IMR-90 (cell line): ENCODE measurements around the gene DAPL1. TPM values are rescaled to one million over a fixed set of nuclear protein-coding genes. Genes with fewer than 3 reads are reported as not detected.

Experiments
- ATAC-seq: fragments of 200-7000 bp; cut with Tn5 transposase; 2 replicates; pipeline ENCODE4 v1.9.1; 2020; ENCODE audit warnings: low read depth, mild to moderate bottlenecking, moderate library complexity
- BruUV-seq: library from RNA; stranded (reverse); fragments of 400-500 nt; replicated peaks from 2 replicates; lab custom pipeline; 2021; lab: Mats Ljungman, UMichigan
- CTCF ChIA-PET: fragments of 300-600 bp; formaldehyde crosslinking; extraction: SDS; loops from one replicate; lab custom pipeline; 2021; ENCODE audit warnings: antibody characterized with exemption; lab: Yijun Ruan, JAX
- POLR2A ChIA-PET: fragments of 300-600 bp; sonication (Branson Sonifier 250); formaldehyde crosslinking; loops from one replicate; lab custom pipeline; 2022; ENCODE audit warnings: antibody characterized with exemption; ENCODE audit not compliant: unreplicated experiment; lab: Charles Lee
- DNase-seq: peaks from one replicate; pipeline ENCODE4 v3.0.0; 2013
- H2AFZ ChIP-seq: replicated peaks from 2 replicates; pipeline ENCODE3; 2013; ENCODE audit warnings: low read length, mild to moderate bottlenecking; ENCODE audit not compliant: poor library complexity
- H2AK5ac ChIP-seq: 2 replicates; pipeline ENCODE4 v1.6.1; 2013; ENCODE audit warnings: low read depth, low read length, inconsistent platforms
- H2AK9ac ChIP-seq: replicated peaks from 2 replicates; pipeline ENCODE3; 2013; ENCODE audit warnings: mild to moderate bottlenecking, low read depth, low read length, moderate library complexity; ENCODE audit not compliant: poor library complexity
- H2BK120ac ChIP-seq: 2 replicates; pipeline ENCODE4 v1.6.1; 2013; ENCODE audit warnings: low read depth, low read length, inconsistent platforms
- H2BK15ac ChIP-seq: 3 replicates; pipeline ENCODE4 v1.6.1; 2013; ENCODE audit warnings: low read depth, low read length, inconsistent platforms
- H2BK20ac ChIP-seq: 2 replicates; pipeline ENCODE4 v1.6.1; 2013; ENCODE audit warnings: low read depth, mild to moderate bottlenecking, inconsistent platforms, low read length, moderate library complexity
- H2BK5ac ChIP-seq: 2 replicates; pipeline ENCODE4 v1.6.1; 2013; ENCODE audit warnings: mild to moderate bottlenecking, low read depth, low read length, inconsistent platforms; ENCODE audit not compliant: poor library complexity, severe bottlenecking
- H3K14ac ChIP-seq: replicated peaks from 2 replicates; pipeline ENCODE4 v1.6.1; 2013; ENCODE audit warnings: low read depth, low read length, inconsistent platforms
- H3K18ac ChIP-seq: 2 replicates; pipeline ENCODE4 v1.6.1; 2013; ENCODE audit warnings: low read depth, low read length, control low read depth
- H3K23ac ChIP-seq: 2 replicates; pipeline ENCODE4 v1.6.1; 2013; ENCODE audit warnings: low read depth, low read length, inconsistent platforms
- H3K27ac ChIP-seq: 2 replicates; pipeline ENCODE4 v1.5.1; 2013; ENCODE audit warnings: mild to moderate bottlenecking, control low read depth, low read length; ENCODE audit not compliant: insufficient read depth
- H3K27me3 ChIP-seq: 2 replicates; pipeline ENCODE4 v1.6.1; 2013; ENCODE audit warnings: low read length; ENCODE audit not compliant: control insufficient read depth, insufficient read depth
- H3K36me3 ChIP-seq: 2 replicates; pipeline ENCODE4 v1.6.1; 2013; ENCODE audit warnings: low read length, mixed read lengths; ENCODE audit not compliant: control insufficient read depth, insufficient read depth
- H3K4ac ChIP-seq: 2 replicates; pipeline ENCODE4 v1.6.1; 2013; ENCODE audit warnings: low read depth, low read length, inconsistent platforms
- H3K4me1 ChIP-seq: 2 replicates; pipeline ENCODE4 v1.6.1; 2013; ENCODE audit warnings: low read length, mixed read lengths; ENCODE audit not compliant: control insufficient read depth, insufficient read depth
- H3K4me2 ChIP-seq: 2 replicates; pipeline ENCODE4 v1.6.1; 2013; ENCODE audit warnings: low read depth, mild to moderate bottlenecking, control low read depth, low read length, moderate library complexity
- H3K4me3 ChIP-seq: 2 replicates; pipeline ENCODE4 v1.5.1; 2013; ENCODE audit warnings: low read depth, mild to moderate bottlenecking, control low read depth, low read length, moderate library complexity; ENCODE audit not compliant: insufficient read depth
- H3K56ac ChIP-seq: 2 replicates; pipeline ENCODE4 v1.6.1; 2013; ENCODE audit warnings: low read length, inconsistent platforms; ENCODE audit not compliant: insufficient read depth; ENCODE audit errors: extremely low read depth
- H3K79me1 ChIP-seq, 2 experiments: 2 replicates each; pipeline ENCODE4 v1.6.1; 2013; ENCODE audit warnings: low read length in 2 of 2, inconsistent platforms in 1 of 2, low read depth in 1 of 2
- H3K9ac ChIP-seq: 2 replicates; pipeline ENCODE4 v1.6.1; 2013; ENCODE audit warnings: low read depth, low read length, control low read depth
- H3K9me1 ChIP-seq: 2 replicates; pipeline ENCODE4 v1.6.1; 2013; ENCODE audit warnings: low read length, inconsistent platforms; ENCODE audit not compliant: insufficient read depth
- H3K9me3 ChIP-seq: 2 replicates; pipeline ENCODE4 v1.6.1; 2013; ENCODE audit warnings: low read length; ENCODE audit not compliant: control insufficient read depth, insufficient read depth
- H4K20me1 ChIP-seq: 2 replicates; pipeline ENCODE4 v1.6.1; 2013; ENCODE audit warnings: low read length, inconsistent platforms; ENCODE audit not compliant: insufficient read depth
- H4K5ac ChIP-seq: 2 replicates; pipeline ENCODE4 v1.6.1; 2013; ENCODE audit warnings: mild to moderate bottlenecking, low read depth, low read length, control low read depth
- H4K8ac ChIP-seq, 2 experiments: 2 replicates each; pipeline ENCODE4 v1.6.1; 2013; ENCODE audit warnings: low read depth in 2 of 2, low read length in 2 of 2, control low read depth in 1 of 2, inconsistent platforms in 1 of 2
- H4K91ac ChIP-seq: 2 replicates; pipeline ENCODE4 v1.6.1; 2013; ENCODE audit warnings: low read depth, low read length, inconsistent platforms; ENCODE audit not compliant: insufficient read depth
- BHLHE40 ChIP-seq: fragments of 150-350 bp; IDR thresholded peaks from 2 replicates; pipeline ENCODE4 v1.6.1; 2016; ENCODE audit warnings: mild to moderate bottlenecking, low read depth, low read length
- CEBPB ChIP-seq: IDR thresholded peaks from 2 replicates; pipeline ENCODE4 v1.6.1; 2012; ENCODE audit warnings: low read depth, low read length, improper control_type of control experiment
- CHD1 ChIP-seq: IDR thresholded peaks from 2 replicates; pipeline ENCODE4 v1.6.1; 2012; ENCODE audit warnings: low read depth, low read length, improper control_type of control experiment
- CTCF ChIP-seq: conservative IDR thresholded peaks from 2 replicates; pipeline ENCODE4 v1.5.1; 2012; ENCODE audit warnings: mild to moderate bottlenecking, low read depth, low read length, improper control_type of control experiment
- ELK1 ChIP-seq: fragments of 150-350 bp; IDR thresholded peaks from 2 replicates; pipeline ENCODE4 v1.6.1; 2016; ENCODE audit warnings: low read depth, mild to moderate bottlenecking, low read length, moderate library complexity, borderline replicate concordance
- FOS ChIP-seq: fragments of 150-350 bp; IDR thresholded peaks from 2 replicates; pipeline ENCODE4 v1.6.1; 2016; ENCODE audit warnings: low read depth, low read length
- MAFK ChIP-seq: IDR thresholded peaks from 2 replicates; pipeline ENCODE4 v1.6.1; 2012; ENCODE audit warnings: low read depth, low read length, improper control_type of control experiment
- MAZ ChIP-seq: IDR thresholded peaks from 2 replicates; pipeline ENCODE4 v1.6.1; 2012; ENCODE audit warnings: low read depth, mild to moderate bottlenecking, low read length, improper control_type of control experiment, moderate library complexity, borderline replicate concordance
- MXI1 ChIP-seq: IDR thresholded peaks from 2 replicates; pipeline ENCODE4 v1.6.1; 2012; ENCODE audit warnings: low read depth, mild to moderate bottlenecking, low read length, moderate library complexity, borderline replicate concordance
- NFE2L2 ChIP-seq: fragments of 150-350 bp; IDR thresholded peaks from 2 replicates; pipeline ENCODE4 v1.6.1; 2016; ENCODE audit warnings: low read depth, mild to moderate bottlenecking, low read length
- POLR2A ChIP-seq: IDR thresholded peaks from 2 replicates; pipeline ENCODE4 v1.6.1; 2012; ENCODE audit warnings: mild to moderate bottlenecking, low read depth, low read length
- RAD21 ChIP-seq: IDR thresholded peaks from 2 replicates; pipeline ENCODE4 v1.6.1; 2012; ENCODE audit warnings: low read length, improper control_type of control experiment
- RCOR1 ChIP-seq: IDR thresholded peaks from 2 replicates; pipeline ENCODE4 v1.6.1; 2012; ENCODE audit warnings: mild to moderate bottlenecking, low read length, improper control_type of control experiment; ENCODE audit not compliant: insufficient replicate concordance
- RFX5 ChIP-seq: IDR thresholded peaks from 2 replicates; pipeline ENCODE4 v1.8.0; 2012; ENCODE audit warnings: low read depth, mild to moderate bottlenecking, low read length, moderate library complexity
- SMC3 ChIP-seq: fragments of 150-350 bp; IDR thresholded peaks from 2 replicates; pipeline ENCODE4 v1.6.1; 2016; ENCODE audit warnings: low read depth, mild to moderate bottlenecking, antibody characterized with exemption, low read length, moderate library complexity
- USF2 ChIP-seq: fragments of 150-350 bp; IDR thresholded peaks from 2 replicates; pipeline ENCODE4 v1.6.1; 2017; ENCODE audit warnings: mild to moderate bottlenecking, antibody characterized with exemption, low read length, low read depth
- dilution Hi-C: fragments of 300-500 bp; cut with HindIII; formaldehyde crosslinking; loops from one replicate; pipeline ENCODE4 v1.14.3; 2018; ENCODE audit warnings: low sequenced_read_pairs; ENCODE audit not compliant: unreplicated experiment
- in situ Hi-C: fragments of 300-500 bp; cut with MboI; formaldehyde crosslinking; loops from 3 replicates; pipeline ENCODE4 v1.14.3; 2019; ENCODE audit warnings: low sequenced_read_pairs, inconsistent platforms, mixed read lengths
- intact Hi-C: fragments of 100-400 bp; cut with micrococcal nuclease; formaldehyde crosslinking; loops from 2 replicates; pipeline ENCODE4 v1.10.0; 2022
- polyA plus RNA-seq, 3 experiments: library from polyadenylated mRNA; depleted of rRNA; stranded (reverse); fragments of >200 nt; gene quantifications; 2 replicates each; pipeline ENCODE4 v1.2.3, GENCODE V29; 2012; ENCODE audit warnings: low replicate concordance in 1 of 3
- total RNA-seq: library from RNA; depleted of rRNA; stranded (reverse); fragments of >200 nt; gene quantifications from 2 replicates; pipeline ENCODE4 v1.2.3, GENCODE V29; 2012

The DAPL1 gene
- total and polyA plus RNA-seq, 2 of the 4 experiments (the other 2 are of a cell fraction), result not detected

GRCh38 chr2:158841850-158842249 lies 46.7 kb downstream of the DAPL1 start:
- Histone ChIP-seq H2BK20ac (no peak overlapping the region), H2BK120ac (no peak overlapping the region), H3K9ac (no peak overlapping the region), H3K27ac (no peak overlapping the region), H4K20me1 (no peaks in the 10 kb centered on the region), H2AK5ac (no peak overlapping the region), H3K79me1 (no peaks in the 10 kb centered on the region), H4K5ac (no peak overlapping the region), H3K4me1 (peaks cover 5% of the 10 kb centered on the region; the same call in 1 of the 2 replicates), H2AK9ac (no peak overlapping the region), H3K9me1 (no peaks in the 10 kb centered on the region), H3K27me3 (peaks cover 24% of the 10 kb centered on the region), H3K4me2 (no peak overlapping the region; the same call in 1 of the 2 replicates), H3K56ac (no peak overlapping the region), H2BK5ac (no peak overlapping the region), H3K14ac (no peak overlapping the region), H4K91ac (no peak overlapping the region), H3K9me3 (no peaks in the 10 kb centered on the region), H2BK15ac (no peak overlapping the region), H3K18ac (no peak overlapping the region), H3K4me3 (no peak overlapping the region), H4K8ac (no peak overlapping the region), H3K23ac (no peak overlapping the region), H2AFZ (no peak overlapping the region), H3K4ac (no peak overlapping the region), H3K36me3 (no peaks in the 10 kb centered on the region)
- CTCF ChIA-PET, result no interaction called here
- dilution Hi-C loops, result no loop called here
- BruUV-seq, result no TSS peak
- in situ Hi-C loops, result no loop called here
- DNase-seq, result peak; percentile 25
- TF ChIP-seq RAD21 (no peak), NFE2L2 (no peak), ELK1 (no peak), CEBPB (no peak), USF2 (no peak), CTCF (no peak), CHD1 (no peak), MXI1 (no peak), MAFK (no peak), POLR2A (no peak), RCOR1 (no peak), RFX5 (no peak), SMC3 (no peak), MAZ (no peak), BHLHE40 (no peak), FOS (no peak)
- peak; percentile 89 for ATAC-seq
- intact Hi-C loops, result no loop called here
- POLR2A ChIA-PET, result interaction anchor here (0.6 kb wide), 2 partner anchors 18 to 128 kb away, joined by 3 to 4 read pairs; no protein-coding TSS in a partner anchor
